ENCODE data around the gene PPP1R13B. TPM values are rescaled to one million over a fixed set of nuclear protein-coding genes. Genes with fewer than 3 reads are reported as not detected.
A peak's percentile ranks its signal among the peaks of the same experiment; 100 is the strongest.

PPP1R13B gene
- total RNA-seq, 2 experiments from 2014 or later: 17.0 to 17.7 TPM

DNA sequence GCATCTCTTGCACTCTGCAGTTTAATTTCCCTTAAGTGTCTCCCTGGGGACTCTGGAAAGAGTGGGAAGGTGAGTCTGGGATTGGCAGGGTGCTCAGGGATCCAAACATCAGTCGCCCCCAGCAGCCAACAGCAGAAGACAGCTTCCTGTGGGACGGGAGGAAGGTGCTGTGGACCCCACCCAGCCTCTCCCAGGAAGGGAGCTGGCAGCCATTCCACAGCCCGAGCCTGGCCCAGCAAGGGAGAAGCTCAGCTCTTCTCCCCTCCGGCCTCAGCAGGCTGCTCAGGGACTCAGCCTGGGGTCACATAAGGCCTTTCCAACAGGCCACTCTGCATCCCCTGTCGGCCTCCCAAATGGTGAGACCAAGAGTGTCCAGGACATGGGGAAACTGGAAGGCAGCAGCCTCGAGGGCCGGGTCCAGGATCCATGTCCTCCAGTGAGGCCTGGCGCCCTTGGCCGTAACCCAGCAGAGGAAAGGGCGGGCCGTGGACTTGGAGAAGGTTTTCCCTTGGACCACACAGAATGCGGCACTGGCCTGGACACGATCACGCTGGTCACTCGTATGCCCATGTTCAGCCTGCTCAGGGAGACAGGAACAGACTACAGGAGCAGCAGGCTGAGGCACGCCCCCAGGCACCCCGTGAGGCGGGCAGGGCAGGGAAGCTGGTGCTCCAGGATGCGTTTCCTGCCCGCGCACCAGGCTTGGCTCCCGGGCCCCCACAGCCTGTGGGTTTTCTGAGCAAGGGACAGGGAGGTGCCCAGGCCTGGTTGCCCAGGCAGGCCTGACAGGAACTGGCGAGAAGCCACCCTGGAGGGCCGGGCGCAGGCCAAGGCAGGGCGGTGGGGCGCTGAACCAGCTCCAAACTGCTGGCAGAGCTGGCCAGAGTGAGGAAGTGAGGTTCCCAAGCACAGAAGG lies 135.6 kb downstream of the PPP1R13B start:
- Mint-ChIP-seq H3K27ac (no peak overlapping the region), H3K36me3 (peaks cover 8% of the 10 kb centered on the region), H3K4me3 (no peak overlapping the region), H3K27me3 (no peaks in the 10 kb centered on the region), H3K4me1 (peaks cover 26% of the 10 kb centered on the region), H3K9me3 (no peaks in the 10 kb centered on the region)
- DNase-seq (no peak), ATAC-seq (ENCODE audit: low read depth) (no peak)
- POLR2A ChIA-PET: no interaction called here

DNA sequence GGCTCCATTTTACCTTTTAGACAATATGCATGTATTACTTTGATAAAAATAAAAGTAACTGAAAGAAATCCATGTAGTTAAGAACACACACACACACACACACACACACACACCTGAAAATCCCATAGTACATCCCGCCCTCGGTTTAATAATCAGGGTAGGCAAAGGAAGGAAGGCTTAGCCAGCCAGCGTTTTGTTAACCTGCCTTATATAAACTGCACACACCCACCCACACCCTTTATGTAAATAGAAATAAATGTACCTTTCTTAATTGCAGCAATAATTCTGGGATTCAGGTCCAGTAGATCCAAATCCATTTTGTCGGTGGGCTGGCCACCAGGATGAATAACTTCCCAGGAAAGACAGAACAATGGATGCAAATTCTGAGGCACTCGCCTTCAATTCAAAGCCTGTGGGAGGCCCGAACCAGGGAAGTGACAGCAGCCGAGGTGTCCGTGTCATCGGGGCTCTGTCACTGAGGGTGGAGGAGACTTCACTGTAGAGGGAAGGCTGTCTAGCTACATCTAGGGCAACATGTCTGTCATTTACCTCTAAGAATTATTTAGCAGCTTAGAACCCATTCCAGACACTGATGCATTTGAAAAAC lies 136.5 kb downstream of the PPP1R13B start:
- H3K9me3 Mint-ChIP-seq: no peaks in the 10 kb centered on the region
- peak overlapping the region; percentile 25 for H3K27ac Mint-ChIP-seq
- no peaks in the 10 kb centered on the region for H3K27me3 Mint-ChIP-seq
- H3K4me3 Mint-ChIP-seq: no peak overlapping the region
- H3K4me1 Mint-ChIP-seq: peaks cover 25% of the 10 kb centered on the region
- peaks cover 8% of the 10 kb centered on the region for H3K36me3 Mint-ChIP-seq
- DNase-seq (no peak), ATAC-seq (ENCODE audit: low read depth) (no peak)
- POLR2A ChIA-PET: no interaction called here

DNA sequence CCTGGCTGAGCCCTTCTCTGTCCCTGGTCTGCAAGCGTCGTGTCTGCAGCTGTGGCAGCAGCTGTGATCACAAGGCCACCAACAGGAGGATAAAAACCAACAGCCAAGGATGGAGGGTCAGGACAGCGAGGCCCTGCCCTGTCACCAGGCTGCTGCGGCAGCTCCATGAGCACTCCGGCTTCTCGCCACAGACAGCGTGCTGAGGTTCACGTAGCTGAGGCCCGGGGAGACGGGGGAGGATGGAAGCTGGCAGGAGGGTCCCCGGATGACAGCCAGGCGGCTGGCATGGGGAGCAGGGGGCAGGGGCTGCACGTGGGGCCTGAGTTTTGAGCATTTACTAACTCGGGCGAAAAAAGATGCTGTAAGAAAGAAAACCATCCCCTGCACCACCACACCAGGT lies 137.6 kb downstream of the PPP1R13B start:
- Mint-ChIP-seq H3K27me3 (no peaks in the 10 kb centered on the region), H3K4me1 (peaks cover 27% of the 10 kb centered on the region), H3K9me3 (no peaks in the 10 kb centered on the region), H3K36me3 (peaks cover 6% of the 10 kb centered on the region), H3K27ac (no peak overlapping the region), H3K4me3 (no peak overlapping the region)
- DNase-seq (no peak), ATAC-seq (ENCODE audit: low read depth) (no peak)
- POLR2A ChIA-PET: no interaction called here

DNA sequence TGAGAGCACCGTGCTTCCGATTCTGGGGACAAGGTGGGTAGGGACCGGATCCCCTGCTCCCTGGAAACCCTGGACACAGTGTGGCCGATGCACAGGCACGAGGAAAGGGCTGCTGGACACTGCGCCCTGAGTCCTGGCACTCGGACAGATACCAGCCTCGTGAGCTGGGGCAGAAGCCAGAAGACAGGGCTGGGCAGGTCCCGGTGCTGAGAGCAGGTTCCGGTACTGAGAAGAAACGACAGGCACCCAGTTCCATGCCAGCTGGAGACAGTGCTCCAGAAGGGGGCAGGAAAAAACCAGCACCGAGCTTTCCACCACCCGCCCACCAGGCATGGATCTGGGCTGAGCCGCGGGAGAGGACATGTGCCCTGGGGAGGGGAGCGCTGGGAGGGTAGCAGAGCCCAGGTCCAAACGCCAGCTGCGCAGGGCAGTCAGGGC lies 138.6 kb downstream of the PPP1R13B start:
- ATAC-seq (ENCODE audit: low read depth): no peak
- Mint-ChIP-seq H3K9me3 (no peaks in the 10 kb centered on the region), H3K27me3 (no peaks in the 10 kb centered on the region), H3K4me3 (no peak overlapping the region), H3K36me3 (peaks cover 6% of the 10 kb centered on the region), H3K4me1 (peaks cover 20% of the 10 kb centered on the region), H3K27ac (no peak overlapping the region)
- POLR2A ChIA-PET: no interaction called here
- DNase-seq: no peak

DNA sequence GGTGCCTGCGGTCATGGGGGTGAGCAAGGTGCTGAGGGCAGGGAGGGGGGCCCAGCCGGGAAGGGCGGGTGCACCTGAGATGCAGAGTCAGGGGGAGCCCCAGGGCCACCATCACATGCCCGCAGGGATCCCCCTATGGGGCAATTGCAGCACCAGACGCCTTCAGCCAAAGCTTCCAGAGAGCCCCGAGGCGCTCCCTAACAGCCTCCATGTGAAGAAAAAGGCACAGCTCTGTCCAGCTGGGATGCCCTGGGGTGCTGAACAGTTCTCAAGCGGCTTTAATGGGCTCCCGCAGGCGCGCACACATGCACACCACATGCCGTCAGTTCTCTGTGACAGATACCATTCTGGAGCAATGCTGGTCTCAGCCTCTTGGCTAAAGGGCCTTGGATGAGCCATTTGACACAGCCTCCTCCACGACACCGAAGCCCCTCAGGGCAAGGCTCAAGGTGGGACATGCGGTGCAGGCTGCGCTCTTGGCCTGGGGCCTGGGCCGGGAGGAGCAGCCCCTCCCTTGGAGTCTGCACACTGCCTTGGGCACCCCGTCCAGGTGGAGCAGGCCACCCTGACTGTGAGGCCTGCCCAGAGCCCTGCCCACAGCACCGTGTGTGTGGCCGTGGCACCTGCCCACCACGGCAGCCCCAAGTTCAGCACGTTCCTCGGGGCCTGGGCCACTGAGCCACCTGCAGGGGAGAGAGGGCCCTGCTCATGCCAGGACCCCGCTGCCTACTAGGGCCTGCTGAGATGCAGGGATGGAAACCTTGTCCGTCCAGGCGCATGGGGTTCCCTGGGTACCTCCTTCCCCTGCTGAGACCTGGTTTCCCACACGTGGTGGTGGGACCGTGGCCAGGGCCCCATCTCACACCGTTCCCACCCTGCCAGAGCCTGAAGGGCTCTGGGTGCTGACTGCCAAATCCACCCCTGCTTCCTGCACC lies 139.8 kb downstream of the PPP1R13B start:
- POLR2A ChIA-PET: no interaction called here
- H3K36me3 Mint-ChIP-seq: peaks cover 7% of the 10 kb centered on the region
- H3K4me1 Mint-ChIP-seq: peaks cover 8% of the 10 kb centered on the region
- no peaks in the 10 kb centered on the region for H3K27me3 Mint-ChIP-seq
- no peak overlapping the region for H3K27ac Mint-ChIP-seq
- H3K9me3 Mint-ChIP-seq: no peaks in the 10 kb centered on the region
- no peak for DNase-seq
- no peak for ATAC-seq (ENCODE audit: low read depth)
- no peak overlapping the region for H3K4me3 Mint-ChIP-seq

DNA sequence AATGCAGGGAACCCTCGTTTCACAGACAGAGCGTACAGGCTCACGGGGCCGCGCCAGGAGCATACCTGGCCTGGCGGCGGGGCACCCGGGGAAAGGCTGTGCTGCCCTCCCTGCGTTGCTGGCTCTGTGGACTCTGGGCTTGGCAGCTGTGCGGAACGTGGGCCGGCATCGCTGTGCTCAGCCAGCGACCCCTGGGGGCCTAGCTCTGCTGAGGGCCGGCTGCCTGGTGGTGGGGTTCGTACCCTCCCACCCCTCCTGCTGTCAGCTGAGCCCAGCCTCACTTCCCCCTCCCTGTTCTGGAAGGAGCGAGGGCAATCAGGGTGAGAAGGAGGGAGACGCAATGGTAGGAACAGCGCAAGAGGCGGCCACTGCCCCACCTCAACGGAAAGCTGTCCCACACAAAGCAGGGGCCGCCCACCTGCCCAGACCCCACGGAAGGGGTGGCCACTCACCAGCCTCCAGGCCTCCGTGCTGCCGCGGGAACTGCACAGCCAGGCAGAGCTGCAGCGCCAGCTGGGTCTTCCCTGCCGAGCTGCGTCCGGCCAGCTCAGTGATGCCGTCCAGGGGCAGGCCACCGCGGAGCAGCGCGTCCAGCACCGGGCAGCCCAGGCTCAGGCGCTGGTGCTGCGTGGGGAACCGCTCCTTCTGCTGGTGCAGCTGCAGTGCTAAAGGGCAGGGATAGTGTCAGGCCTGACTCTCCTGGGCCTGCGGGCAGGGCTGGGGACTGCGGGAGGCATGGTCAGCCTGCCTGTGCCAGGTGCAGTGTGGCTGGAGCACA lies 140.6 kb downstream of the PPP1R13B start:
- no peak for DNase-seq
- POLR2A ChIA-PET: no interaction called here
- H3K4me3 Mint-ChIP-seq: no peak overlapping the region
- peaks cover 5% of the 10 kb centered on the region for H3K4me1 Mint-ChIP-seq
- no peak overlapping the region for H3K27ac Mint-ChIP-seq
- H3K27me3 Mint-ChIP-seq: no peaks in the 10 kb centered on the region
- H3K36me3 Mint-ChIP-seq: peaks cover 8% of the 10 kb centered on the region
- H3K9me3 Mint-ChIP-seq: no peaks in the 10 kb centered on the region
- ATAC-seq (ENCODE audit: low read depth): no peak

DNA sequence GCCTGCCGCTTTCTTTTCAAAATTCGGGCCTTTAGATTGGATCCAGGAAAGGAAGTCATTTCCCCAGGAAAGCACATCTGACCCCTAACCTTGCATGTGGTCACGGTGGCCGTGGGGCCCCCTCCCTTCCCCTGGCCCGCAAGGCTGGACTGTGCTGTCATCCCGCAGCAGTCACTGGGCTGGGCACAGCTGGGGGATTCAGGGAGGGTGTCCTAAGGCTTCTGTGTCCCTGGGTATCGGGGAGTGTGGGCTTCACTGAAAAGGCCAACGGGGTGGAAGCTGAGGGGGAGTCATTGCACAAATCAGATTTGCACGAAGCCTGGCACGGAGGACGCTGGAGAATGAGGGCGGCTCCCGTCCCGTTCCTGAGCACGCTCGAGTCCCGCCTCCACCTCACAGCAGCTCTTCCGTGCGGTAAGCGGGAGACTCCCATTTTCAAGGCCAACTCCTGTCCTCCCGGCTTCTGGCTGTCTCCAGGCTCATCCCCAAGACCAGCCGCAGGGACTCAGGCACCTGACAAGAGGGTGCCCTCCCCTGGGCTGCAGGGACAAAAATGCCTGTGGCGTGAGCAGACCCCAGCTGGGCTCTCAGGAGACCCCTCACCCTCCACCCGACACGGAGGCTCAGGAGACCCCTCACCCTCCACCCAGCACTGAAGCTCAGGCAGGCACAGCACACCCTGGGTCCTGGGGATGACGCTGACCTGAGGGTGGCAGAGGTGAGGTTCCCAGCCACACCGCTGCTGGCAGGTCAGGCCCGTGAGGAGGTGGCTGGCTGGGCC lies 141.7 kb downstream of the PPP1R13B start:
- no peaks in the 10 kb centered on the region for H3K9me3 Mint-ChIP-seq

DNA sequence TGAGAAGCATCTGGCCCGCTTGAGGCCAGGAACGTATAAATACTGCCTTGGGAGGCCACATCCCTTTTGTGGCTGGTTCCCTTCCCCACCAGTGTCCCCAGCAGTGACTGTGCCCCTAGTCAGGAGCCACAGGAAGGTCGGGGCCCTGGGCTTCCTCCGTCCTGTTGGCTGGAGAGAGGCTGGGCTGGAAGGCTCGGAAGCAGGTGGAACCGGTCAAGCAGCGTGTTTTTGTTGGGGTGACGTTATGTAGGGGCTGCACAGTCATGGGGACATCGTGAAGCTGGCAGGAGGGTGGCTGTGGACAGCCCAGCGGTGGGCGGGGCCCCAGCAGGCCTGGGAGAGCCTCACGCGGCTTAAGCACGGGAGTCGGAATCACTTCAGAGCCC lies 142.3 kb downstream of the PPP1R13B start:
- H3K4me3 Mint-ChIP-seq: no peak overlapping the region
- no peaks in the 10 kb centered on the region for H3K9me3 Mint-ChIP-seq
- DNase-seq (no peak), ATAC-seq (ENCODE audit: low read depth) (no peak)
- peak overlapping the region; percentile 13 for H3K27ac Mint-ChIP-seq
- POLR2A ChIA-PET: no interaction called here
- peaks cover 2% of the 10 kb centered on the region for H3K4me1 Mint-ChIP-seq
- H3K27me3 Mint-ChIP-seq: no peaks in the 10 kb centered on the region
- peaks cover 8% of the 10 kb centered on the region for H3K36me3 Mint-ChIP-seq

More for the DNA sequence above, 141.7 kb downstream of the PPP1R13B start:
- Mint-ChIP-seq H3K27me3 (no peaks in the 10 kb centered on the region), H3K4me1 (peaks cover 2% of the 10 kb centered on the region), H3K36me3 (peaks cover 8% of the 10 kb centered on the region), H3K27ac (no peak overlapping the region), H3K4me3 (no peak overlapping the region)
- DNase-seq (no peak), ATAC-seq (ENCODE audit: low read depth) (no peak)
- POLR2A ChIA-PET: no interaction called here

DNA sequence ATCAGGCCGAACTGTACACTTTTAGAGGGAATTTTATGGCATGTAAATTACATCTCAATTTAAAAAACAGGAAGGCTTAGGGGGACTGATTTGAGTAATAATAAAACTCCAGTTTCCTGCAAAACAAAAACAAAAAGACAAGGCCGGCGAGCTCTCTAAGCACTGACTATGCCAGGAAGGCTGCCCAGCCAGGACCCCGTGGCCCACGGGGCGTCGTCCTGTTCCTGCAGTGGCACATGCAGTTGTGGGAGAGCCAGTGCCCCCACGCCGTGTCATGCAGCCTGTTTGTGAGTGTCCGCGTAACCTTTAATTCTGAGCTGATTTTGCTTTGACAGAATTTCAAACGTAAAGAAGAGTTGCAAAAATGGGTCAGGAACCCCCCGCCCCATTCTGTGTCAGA lies 142.7 kb downstream of the PPP1R13B start:
- H3K36me3 Mint-ChIP-seq: peaks cover 8% of the 10 kb centered on the region
- no peaks in the 10 kb centered on the region for H3K27me3 Mint-ChIP-seq
- DNase-seq (no peak), ATAC-seq (ENCODE audit: low read depth) (no peak)
- no peak overlapping the region for H3K27ac Mint-ChIP-seq
- H3K4me1 Mint-ChIP-seq: peaks cover 2% of the 10 kb centered on the region
- POLR2A ChIA-PET: no interaction called here
- H3K4me3 Mint-ChIP-seq: no peak overlapping the region
- no peaks in the 10 kb centered on the region for H3K9me3 Mint-ChIP-seq

DNA sequence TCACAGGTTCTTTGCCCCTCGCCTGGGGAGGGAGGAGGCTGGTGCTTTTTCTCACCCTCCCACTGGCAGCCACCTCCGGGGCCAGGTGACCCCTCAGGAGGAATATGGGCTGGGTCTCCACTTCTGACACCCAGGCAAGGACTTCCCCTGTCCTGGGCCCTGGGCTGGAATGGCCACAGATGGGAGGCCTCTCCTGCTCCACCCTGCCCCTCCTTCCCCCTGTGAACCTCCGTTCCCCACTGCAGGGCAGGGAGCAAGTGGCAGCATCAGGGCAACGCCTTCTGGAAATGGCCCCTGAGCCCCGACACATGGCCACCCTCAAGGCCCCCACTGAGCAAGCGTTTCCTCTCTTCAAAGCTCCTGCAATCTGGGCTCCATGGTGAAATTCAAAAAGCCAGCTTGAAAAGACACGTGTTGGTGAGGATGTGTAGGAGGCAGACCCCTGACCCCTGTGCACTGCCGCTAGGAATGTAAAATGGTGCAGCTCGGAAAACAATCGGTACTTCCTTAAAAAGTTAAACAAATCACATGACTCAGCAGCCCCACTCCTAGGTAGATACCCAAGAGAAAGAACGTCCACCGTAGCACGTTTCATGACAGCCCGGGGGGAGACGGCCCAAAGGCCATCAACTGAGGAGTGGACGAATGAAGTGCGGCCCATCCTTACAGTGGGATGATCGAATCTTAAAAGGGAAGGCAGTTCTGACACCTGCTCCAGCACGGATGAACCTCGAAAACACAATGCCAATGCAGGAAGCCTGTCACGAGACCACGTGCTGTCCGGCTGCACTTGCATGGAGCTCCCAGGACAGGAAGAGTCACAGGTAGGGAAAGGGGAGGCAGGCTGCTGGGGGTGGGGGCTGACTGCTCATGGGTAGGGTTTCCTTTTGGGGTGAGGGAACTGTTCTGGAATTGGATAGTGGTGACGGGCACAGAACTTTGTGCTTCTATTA lies 143.7 kb downstream of the PPP1R13B start:
- ATAC-seq (ENCODE audit: low read depth): no peak
- Mint-ChIP-seq H3K36me3 (peaks cover 8% of the 10 kb centered on the region), H3K27me3 (no peaks in the 10 kb centered on the region), H3K9me3 (no peaks in the 10 kb centered on the region), H3K4me3 (no peak overlapping the region), H3K27ac (peak overlapping the region; percentile 34), H3K4me1 (peaks cover 2% of the 10 kb centered on the region)
- no peak for DNase-seq
- POLR2A ChIA-PET: interaction anchor here (1.4 kb wide), 1 partner anchor 12 kb away, joined by 3 read pairs; the partner anchor contains the start of genes XRCC3 and ZFYVE21
